DMS153 treated with DMSO at 0.1 percent for 48 hours (cell line): Measurements from ENCODE around the gene HERPUD2.
A peak's percentile ranks its signal among the peaks of the same experiment; 100 is the strongest.

Experiments used
- DNase-seq: peaks from one replicate; lab custom pipeline; 2025; ENCODE audit not compliant: unreplicated experiment; lab: John Stamatoyannopoulos, UW

HERPUD2 gene, protein sequence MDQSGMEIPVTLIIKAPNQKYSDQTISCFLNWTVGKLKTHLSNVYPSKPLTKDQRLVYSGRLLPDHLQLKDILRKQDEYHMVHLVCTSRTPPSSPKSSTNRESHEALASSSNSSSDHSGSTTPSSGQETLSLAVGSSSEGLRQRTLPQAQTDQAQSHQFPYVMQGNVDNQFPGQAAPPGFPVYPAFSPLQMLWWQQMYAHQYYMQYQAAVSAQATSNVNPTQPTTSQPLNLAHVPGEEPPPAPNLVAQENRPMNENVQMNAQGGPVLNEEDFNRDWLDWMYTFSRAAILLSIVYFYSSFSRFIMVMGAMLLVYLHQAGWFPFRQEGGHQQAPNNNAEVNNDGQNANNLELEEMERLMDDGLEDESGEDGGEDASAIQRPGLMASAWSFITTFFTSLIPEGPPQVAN

DNA sequence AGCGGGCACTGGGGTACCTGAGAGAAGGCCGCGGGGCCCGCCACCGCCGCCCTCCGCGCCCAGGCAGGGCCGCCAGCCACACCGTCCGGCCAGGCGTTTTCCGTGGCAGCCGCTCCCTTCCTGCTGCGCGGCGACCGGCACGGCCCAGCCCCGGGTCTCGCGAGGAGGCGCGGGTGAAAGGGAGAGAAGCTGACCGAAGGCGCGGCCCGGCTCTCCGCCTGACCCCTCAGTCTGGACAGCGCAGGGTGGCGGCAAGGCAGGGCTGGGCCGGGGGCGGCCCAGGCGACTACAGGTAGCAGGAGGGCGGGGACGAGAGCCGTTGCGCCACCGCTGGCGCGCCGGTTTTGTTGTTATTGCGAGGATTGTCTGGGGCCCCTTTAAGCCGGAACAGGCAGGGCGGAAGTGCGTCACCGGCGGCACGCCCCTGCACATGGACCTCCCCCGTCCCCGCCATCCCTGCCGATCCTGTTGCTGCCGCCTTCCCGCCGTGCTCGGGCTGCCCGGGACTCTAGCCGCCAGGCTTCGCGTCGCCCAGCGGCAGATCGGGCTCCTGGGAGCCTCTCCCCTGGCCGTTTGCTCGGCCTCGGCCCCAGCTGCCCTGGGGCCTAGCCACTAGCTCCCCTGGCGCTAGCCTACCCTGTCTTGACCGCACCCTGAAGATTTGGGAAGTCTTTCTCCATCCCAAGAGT lies at the start of gene HERPUD2:
Gene HERPUD2 (minus strand): TSS at position 352 of the 689 bp plus-strand sequence. CDS start 805 bp downstream, outside the sequence.
- DNase-seq, result peak; percentile 94

DNA sequence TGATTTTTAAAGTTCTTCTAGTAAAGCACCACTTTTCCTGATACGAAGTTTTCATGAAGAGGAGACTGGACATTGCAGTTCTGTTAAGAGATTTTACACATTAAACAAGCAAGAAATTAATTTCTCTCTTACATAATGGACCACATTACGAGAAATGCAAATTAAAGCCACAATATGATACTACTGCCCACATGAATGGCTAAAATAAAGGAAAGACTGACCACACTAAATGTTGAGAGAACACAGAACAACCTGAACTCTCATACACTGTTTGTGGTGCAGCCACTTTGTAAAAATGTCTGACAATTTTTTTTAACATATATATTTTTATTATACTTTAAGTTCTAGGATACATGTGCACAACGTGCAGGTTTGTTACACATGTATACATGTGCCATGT lies 44.0 kb upstream of the HERPUD2 start:
- no peak for DNase-seq

DNA sequence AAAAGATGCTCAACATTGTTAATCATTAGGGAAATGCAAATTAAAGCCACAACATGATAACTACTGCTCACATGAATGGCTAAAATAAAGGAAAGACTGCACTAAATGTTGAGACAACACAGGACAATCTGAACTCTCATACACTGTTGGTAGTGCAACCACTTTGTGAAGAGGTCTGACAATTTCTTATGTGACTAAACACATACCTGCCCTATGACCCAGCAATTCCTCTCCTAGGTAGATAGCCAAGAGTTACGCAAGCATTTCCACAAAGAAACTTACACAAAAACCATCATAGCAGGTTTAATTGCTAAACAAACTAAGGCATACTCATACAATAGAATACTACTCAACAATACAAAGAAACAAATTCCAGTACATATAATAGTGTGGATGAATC lies 41.8 kb upstream of the HERPUD2 start:
- DNase-seq, result no peak

DNA sequence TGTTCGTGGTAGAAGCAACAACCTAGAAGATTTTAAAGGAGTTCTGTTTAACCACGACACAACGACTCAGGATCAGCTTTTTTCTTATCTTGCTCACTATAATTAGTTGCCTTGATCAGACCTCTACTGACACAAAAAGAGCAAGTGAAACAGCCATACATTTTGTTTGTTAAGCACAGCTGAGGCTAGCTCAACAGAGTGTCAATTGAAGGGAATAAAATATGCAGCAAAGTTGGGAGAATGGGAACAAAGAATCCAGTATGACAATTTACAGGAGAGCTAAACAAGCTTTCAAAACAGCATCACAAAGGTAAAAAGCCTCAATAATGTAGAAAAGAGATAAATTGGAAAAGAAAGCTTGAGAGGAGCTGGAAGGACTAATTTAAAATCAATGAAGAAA lies 40.5 kb upstream of the HERPUD2 start:
- no peak for DNase-seq

DNA sequence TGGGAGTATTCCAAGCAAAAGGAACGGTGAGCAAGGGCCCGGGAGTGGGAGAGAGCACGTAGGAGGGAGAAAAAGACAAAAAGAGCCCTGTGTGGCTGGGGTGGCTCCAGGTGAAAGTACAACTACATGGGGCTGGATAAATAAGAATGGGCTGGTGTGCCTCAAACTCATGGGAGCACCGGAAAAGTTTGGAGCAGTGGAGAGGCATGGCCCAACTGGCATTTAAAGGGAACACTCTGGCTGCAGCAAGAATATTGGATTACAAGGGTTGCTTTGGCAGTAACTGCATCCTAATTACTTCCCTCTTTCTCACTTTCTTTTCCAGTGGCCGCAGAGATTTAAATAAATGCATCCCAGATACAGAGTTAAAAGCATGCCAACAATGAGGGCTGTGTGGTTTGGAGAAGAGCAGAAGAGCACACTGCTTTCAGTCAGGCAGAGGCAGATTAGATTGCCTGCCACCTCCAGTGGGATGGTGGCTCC lies 39.1 kb upstream of the HERPUD2 start:
- DNase-seq, result no peak

DNA sequence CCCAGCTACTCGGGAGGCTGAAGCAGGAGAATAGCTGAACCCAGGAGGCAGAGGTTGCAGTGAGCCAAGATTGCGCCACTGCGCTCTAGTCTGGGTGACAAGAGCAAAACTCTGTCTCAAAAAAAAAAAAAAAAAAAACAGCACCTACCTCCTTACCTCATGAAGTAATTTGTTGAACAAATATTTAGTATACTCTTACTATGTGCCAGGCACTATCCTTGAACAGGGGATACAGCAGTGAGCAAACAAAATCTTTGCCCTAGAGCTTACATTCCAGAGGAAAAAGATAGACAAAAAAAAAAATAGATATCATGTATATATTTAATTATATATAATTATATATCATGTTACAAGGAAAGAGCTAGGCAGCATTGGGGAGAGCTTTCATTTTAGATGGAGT lies 36.4 kb upstream of the HERPUD2 start:
- DNase-seq, result no peak

DNA sequence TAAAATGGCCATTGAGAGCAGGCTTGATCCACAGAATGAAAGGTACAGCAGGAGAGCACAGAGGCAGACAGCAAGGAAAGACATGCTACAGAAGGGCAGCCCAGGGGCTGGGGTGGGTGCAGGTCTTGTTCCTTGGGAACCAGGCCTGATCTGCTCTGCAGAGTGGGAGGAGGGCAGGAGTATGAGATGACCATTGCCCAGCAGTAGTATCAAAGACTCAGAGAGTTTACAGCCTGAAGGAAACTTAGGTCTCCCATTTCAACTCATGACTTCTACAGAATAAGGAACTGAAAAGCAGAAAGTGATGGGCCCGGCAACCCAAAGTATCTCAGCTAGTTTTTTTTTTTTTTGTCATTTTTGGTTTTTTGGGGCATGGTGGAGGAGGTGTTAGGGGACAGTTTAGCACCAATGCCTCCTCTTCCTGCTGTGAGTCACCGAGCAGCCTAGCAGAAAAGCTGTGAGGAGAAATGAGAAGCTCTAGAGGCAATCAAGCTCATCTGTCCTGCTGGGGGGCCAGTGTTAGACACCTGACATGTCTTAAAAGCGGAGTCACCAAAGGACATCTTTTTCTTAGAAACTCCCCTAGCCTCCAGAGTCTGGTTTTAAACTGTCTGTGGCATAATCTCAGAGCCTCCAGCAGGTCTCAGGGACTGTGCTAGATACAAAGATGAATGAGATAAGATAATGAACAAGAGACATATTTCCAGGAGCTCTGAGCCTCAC lies 34.3 kb upstream of the HERPUD2 start:
- DNase-seq, result no peak

DNA sequence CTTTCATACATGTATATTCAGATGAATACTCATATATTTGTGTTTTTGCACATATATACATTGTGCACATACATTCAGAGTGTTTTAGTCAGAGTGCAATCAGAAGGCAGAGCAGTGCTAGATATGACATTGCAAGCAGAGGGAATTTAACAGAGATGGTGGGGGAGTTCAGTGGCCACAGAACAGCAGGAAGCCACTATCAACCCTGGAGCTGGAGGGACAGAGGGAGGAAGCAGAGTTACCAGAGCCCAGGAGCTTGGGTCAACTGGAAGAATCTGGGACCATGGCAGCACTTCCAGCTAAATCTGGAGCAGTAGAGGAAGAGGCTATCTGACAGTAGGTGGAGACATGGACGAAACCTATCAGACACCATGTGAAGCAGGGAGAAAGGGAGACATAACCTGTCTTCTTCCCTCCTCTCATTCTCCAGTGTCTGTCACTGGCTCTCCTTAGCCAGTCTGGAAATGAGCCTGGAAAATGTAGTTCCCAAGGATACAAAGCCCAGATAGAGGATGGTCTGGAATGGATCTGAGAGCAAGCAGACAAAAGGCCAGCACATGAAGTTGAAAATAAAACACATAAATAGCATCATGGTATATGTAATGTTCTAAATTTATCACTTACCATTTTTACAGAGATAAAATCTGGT lies 33.6 kb upstream of the HERPUD2 start:
- DNase-seq, result no peak

DNA sequence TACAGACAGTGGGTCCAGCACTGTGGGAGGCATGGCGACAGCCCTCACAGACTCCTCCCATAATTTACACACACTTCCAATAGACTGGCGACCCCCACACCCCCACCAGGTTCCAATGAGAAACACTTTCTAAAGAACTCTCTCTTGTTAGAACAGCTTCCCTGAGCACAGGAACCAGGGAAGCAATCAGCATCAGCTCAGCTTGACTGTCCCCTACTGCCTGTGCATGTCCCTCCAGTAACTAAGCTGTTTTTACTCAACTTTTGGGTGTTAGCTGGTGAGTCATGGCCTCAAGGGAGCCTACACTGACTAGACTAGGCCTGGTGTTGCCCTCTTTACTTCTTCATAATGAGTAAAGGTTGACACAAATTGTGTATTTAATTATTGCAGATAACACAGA lies 32.6 kb upstream of the HERPUD2 start:
- DNase-seq, result no peak

DNA sequence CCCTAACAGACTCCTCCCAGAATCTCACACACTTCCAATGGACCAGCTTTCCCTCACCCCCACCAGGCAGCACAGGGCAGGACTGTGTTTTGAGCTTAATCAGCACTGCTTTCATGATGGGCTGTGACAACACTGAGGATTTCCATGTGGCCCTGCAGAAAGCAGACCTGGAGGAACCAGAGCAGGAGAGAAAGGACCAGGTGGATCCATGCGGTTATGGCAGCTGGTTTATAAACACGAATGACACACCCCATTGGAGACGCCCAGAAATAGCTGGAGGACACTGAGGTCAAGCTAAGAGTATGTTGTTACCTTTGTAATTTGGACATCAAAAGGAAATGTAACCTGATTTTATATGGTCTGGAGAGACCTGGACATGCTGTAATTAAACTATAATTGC lies 31.7 kb upstream of the HERPUD2 start:
- DNase-seq, result no peak

DNA sequence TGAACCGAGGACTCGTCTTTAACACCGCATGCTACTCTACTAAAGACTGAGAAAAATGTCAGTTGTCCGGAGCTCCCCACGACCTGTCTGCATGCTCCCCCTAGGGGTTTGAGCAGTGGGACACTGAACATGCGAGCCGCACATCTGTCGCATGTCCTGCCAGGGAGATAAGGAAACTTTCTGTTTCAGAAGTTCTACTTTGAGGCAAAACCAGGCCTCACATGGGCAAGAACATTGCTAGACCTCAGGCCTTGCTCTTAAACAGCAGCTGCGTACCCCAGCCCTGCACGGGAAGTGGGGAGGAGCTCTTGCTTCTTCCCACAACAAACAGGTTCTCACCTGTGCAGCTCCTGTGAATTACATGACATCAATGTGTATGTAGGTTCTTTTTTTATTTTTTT lies 30.3 kb upstream of the HERPUD2 start:
- DNase-seq, result no peak

DNA sequence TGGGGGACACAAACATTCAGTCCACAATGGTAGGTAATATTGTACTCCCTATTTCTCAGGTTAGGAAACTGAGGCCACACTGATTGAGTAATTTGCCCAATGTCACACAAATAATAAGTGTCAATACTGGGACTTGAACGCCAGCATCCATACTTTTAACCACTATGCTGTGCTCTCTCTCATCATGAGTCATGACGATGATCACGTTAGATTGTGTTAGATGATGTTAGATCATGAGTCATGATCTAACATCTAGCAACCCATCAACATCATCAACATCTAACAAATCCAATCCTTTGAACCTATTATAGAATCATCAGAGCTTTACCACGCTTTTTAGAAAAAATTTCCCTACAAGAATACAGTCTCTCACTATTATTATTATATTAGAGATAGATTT lies 28.1 kb upstream of the HERPUD2 start:
- no peak for DNase-seq

DNA sequence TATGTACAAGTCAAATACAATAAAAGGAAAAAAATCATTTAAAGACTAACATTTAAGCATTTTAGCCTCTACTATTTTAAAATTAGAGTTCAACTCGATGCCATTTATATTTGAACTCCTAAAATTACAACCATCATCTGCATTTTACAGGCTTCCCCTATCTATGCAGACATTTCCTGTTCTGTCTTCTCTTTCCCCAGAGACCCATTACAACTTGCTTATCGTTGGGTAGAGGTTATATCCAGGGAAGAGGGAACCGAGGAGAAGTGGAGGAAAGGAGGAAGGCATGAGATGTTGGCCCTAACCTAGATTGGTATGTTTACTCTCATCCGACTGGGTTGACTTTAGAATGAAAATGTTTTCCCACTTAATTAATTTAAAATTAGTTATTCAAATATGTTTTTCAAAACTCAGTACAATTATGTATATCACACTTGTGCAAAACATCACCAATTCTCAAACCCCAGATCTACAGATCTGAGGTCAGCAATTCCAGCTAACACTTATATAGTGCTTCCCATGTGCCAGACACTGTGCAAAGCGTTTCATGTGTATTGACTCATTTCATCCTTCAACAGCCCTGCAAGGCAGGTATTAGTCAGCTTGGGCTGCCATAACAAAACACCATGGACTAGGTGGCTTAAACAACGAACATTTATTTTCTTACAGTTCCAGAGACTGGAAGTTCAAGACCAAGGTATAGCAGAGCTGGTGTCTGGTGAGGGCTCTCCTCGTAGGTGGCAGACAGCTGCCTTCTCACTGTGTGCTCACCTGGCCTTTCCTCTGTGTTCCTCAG lies 27.3 kb upstream of the HERPUD2 start:
- no peak for DNase-seq

DNA sequence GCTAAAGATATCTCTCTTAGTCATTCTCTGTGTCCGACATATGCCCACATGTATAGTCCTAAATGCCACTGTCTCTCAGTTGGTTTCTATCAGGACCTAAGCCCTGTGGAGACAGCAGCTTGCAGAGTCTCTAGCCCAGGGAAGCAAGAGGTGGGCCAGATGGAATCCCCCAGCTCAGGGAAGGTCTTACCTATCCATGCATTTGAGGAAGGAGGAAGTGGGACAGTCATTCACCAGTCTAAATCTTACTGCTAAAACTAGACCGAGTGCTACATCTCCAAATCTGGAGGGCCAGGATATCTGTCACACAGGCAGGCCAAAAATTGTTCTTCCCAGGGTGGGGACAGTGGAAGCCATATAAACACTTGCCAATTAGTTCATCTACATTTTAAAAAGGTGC lies 26.4 kb upstream of the HERPUD2 start:
- DNase-seq, result no peak

DNA sequence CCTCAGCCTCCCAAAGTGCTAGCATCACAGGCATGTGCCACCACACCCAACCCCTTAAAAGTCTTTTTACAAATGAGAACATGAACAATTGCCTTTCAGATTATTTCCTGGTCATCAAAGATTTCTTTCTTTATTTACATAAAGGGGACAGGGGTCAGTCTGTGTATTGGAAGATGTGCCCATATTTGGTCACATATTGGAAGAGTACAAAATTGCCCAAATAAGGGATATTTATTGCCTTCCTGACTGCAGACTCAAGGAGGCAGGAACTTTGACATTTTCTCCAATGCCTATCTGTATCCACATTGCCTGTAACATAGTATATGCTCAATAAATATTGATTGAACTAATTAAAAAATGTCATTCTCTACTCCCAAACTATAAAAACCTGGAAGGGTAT lies 25.9 kb upstream of the HERPUD2 start:
- DNase-seq, result no peak

DNA sequence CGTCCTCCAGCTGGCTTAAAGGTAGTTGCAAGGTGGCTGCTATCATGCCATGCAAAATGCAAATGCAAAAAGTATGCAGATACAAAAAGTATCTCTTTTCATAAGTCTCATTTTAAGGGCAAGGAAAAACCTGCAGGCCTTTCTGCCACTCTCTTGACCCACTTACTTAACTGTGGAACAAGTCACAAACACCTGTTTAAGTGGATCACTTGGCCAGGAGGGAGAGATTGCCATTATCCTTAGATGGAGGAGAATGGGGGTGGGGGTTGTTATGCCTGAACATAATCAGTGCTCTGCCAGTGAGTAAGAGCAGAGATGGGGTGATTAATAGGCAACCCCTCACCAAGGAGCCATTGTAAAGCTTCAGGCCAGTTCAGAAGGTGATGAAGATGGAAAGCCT lies 25.1 kb upstream of the HERPUD2 start:
- no peak for DNase-seq

DNA sequence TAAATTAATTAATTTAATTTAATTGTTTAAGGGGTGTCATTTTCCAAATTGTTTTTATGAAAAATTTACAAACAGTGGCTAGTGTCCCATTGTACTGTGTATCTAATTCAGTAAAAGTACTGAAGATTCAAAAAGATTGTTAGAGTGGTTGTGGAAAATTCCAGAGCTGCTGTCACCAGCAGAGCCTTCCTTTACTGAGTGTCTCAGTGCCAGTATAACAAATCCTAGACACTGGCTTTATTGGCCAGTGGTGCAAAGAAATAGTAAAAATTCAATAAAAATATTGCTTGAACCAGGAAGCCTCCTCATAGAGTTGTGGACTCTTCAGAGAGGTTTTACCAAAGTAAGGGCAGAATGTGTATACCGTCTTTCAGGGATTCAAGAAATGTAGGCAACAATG lies 23.1 kb upstream of the HERPUD2 start:
- no peak for DNase-seq

DNA sequence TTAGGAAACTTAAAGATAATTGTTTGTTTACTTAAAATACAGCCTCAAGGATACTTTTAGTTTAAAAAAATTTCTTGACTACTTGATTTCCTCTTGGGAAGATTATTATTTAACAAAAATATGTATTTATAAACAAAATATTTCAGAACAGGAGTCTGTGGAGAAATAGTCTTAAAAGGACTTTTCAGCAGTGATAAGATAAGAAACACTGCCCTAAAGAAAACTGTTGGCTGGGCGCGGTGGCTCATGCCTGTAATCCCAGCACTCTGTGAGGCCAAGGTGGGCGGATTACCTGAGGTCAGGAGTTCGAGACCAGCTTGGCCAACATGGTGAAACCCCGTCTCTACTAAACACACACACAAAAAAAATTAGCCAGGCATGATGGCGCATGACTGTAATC lies 22.6 kb upstream of the HERPUD2 start:
- DNase-seq, result no peak

DNA sequence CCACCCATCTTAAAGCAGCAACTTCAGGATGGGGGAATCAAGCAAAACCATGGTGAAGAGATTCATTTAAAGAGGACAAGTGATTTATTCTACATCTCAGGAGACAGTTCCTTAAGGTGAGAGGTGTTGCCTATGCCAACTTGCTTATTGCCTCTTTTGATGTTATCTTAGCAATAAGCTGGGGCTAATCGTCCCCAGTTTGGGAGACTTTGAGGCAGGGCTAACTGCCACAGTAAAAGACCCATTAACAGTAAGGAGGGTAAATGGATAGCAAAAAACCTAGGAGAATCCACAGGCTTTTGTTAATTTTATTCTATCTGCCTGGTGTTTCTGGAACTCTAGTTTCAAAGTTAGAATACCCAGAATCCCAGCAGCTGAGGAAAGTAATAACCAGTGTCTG lies 22.1 kb upstream of the HERPUD2 start:
- no peak for DNase-seq

DNA sequence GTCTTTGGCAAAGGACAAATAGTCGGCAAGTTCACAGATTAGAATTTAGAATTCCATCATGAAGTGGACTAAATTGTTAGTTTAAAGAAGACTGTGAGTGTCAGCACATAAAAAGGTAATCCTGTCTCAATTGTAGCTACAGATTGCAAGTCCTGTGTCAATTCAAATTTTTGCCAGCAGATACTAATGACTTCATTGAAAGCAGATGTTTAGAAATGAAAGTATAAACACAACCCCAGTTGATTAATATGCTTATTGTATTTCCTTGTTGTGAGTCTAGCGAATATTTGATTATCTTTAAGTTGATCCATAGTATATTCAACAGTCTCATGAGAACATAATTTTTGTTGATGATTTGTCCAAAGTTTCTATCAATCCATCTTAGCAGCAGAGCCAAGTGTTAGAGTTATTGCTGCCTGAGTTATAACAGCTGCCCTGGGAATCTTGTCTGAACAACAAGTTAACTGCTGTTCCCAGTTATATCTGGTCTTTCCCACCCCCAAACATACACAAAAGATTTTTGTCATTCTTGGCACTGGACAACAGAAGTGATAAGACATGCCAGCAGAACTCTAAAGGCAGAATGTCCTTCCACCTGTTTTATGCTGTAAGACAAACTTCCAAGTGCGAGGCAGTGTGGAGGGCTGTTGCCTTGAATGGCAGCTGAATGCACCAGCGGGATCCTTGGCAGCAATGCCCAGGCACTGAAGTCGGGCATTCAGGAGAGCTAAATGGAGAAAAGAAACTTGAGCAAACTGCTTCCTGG lies 21.3 kb upstream of the HERPUD2 start:
- no peak for DNase-seq
